NCI-H187 (cell line): Measurements from ENCODE around the gene TSHZ2.
"Not testable (repeated sequence)": the region's sequence is repeated elsewhere in the genome, so short reads cannot be mapped to it uniquely, and the experiment has no call there.

Source experiments
- DNase-seq, 2 experiments: peaks; one replicate each; lab custom pipeline; 2025; lab: John Stamatoyannopoulos, UW

TSHZ2 gene

GRCh38 chr20:53454675-53455276 lies 482.6 kb downstream of the TSHZ2 start:
- no peak for DNase-seq

GRCh38 chr20:53463101-53463972 lies 491.2 kb downstream of the TSHZ2 start:
- DNase-seq = no peak

GRCh38 chr20:53466279-53466678 lies 494.1 kb downstream of the TSHZ2 start:
- no peak for DNase-seq

GRCh38 chr20:53468587-53468986 lies 496.4 kb downstream of the TSHZ2 start:
- DNase-seq = no peak

GRCh38 chr20:53472859-53473258 lies 500.7 kb downstream of the TSHZ2 start:
- not testable (repeated sequence) for DNase-seq

GRCh38 chr20:53480913-53481312 lies 508.8 kb downstream of the TSHZ2 start:
- no peak for DNase-seq

- no peak for DNase-seq
Observed at GRCh38 chr20:53487461-53488200, 515.5 kb downstream of the TSHZ2 start.

GRCh38 chr20:53488775-53489272 lies 516.7 kb downstream of the TSHZ2 start:
- no peak for DNase-seq

GRCh38 chr20:53489528-53489927 lies 517.4 kb downstream of the TSHZ2 start:
- DNase-seq = no peak

GRCh38 chr20:53490620-53491019 lies 518.5 kb downstream of the TSHZ2 start:
- DNase-seq = no peak

GRCh38 chr20:53491462-53491861 lies 519.3 kb downstream of the TSHZ2 start:
- DNase-seq = no peak

GRCh38 chr20:53492212-53492611 lies 520.1 kb downstream of the TSHZ2 start:
- DNase-seq = no peak

- DNase-seq = no peak
Observed at GRCh38 chr20:53493311-53493857, 521.2 kb downstream of the TSHZ2 start.

GRCh38 chr20:53494753-53495152 lies 522.6 kb downstream of the TSHZ2 start:
- no peak for DNase-seq

GRCh38 chr20:53495398-53496092 lies 523.4 kb downstream of the TSHZ2 start:
- DNase-seq = no peak

- no peak for DNase-seq
Observed at GRCh38 chr20:53497246-53497645, 525.1 kb downstream of the TSHZ2 start.

- DNase-seq = no peak
Observed at GRCh38 chr20:53498341-53498740, 526.2 kb downstream of the TSHZ2 start.

GRCh38 chr20:53500651-53501050 lies 528.5 kb downstream of the TSHZ2 start:
- no peak for DNase-seq

- DNase-seq = no peak
Observed at GRCh38 chr20:53502820-53503219, 530.7 kb downstream of the TSHZ2 start.

GRCh38 chr20:53503517-53503919 lies 531.4 kb downstream of the TSHZ2 start:
- no peak for DNase-seq

GRCh38 chr20:53504106-53504505 lies 531.9 kb downstream of the TSHZ2 start:
- not testable (repeated sequence) for DNase-seq

GRCh38 chr20:53510262-53510661 lies 538.1 kb downstream of the TSHZ2 start:
- DNase-seq = no peak
